Cardiac septum (tissue), 1 donor: Measurements from ENCODE around the gene ARHGAP18. TPM values are rescaled to one million over a fixed set of nuclear protein-coding genes. Genes with fewer than 3 reads are reported as not detected.

Experiments
- DNase-seq: peaks from one replicate; pipeline ENCODE4 v3.0.0-alpha.2; 2020; ENCODE audit warnings: low spot score
- intact Hi-C: fragments of 100-400 bp; cut with DNase I; formaldehyde crosslinking; loops from one replicate; pipeline ENCODE4 v1.14.0; 2022
- long read RNA-seq: library from polyadenylated mRNA; unstranded; transcript quantifications from one replicate; pipeline ENCODE4 v2.0.0, GENCODE V29; 2021
- total RNA-seq: library from RNA; stranded (reverse); fragmentation: NEBNext Ultra II Directional; extraction: Animal tissue kit (Norgen Biotek cat#: 25700); gene quantifications from one replicate; pipeline ENCODE4 v1.2.1, GENCODE V29; 2021
- donor health status: DM: no; HTN: no; CAD: no.

ARHGAP18 gene
- total RNA-seq = 3.5 TPM
- long read RNA-seq = 0 reads

- DNase-seq = peak; percentile 96
- intact Hi-C loops = no loop called here
Measured at GRCh38 chr6:129709769-129710449, at the start of gene ARHGAP18. ARHGAP18 (minus strand) TSS chr6:129710177; CDS start chr6:129710136, 41 bp downstream.

GRCh38 chr6:129755787-129756186 is 45.8 kb upstream of the ARHGAP18 start:
- intact Hi-C loops = no loop called here
- no peak for DNase-seq

- intact Hi-C loops = no loop called here
- no peak for DNase-seq
Measured at GRCh38 chr6:129754750-129755149, 44.8 kb upstream of the ARHGAP18 start.

- intact Hi-C loops = no loop called here
- no peak for DNase-seq
Measured at GRCh38 chr6:129753422-129753821, 43.4 kb upstream of the ARHGAP18 start.

GRCh38 chr6:129751384-129751783 is 41.4 kb upstream of the ARHGAP18 start:
- intact Hi-C loops = no loop called here
- no peak for DNase-seq

GRCh38 chr6:129750360-129750759 is 40.4 kb upstream of the ARHGAP18 start:
- intact Hi-C loops = no loop called here
- DNase-seq = no peak

GRCh38 chr6:129749749-129750120 is 39.8 kb upstream of the ARHGAP18 start:
- DNase-seq = no peak
- intact Hi-C loops = no loop called here

- no peak for DNase-seq
- intact Hi-C loops = no loop called here
Measured at GRCh38 chr6:129748901-129749748, 39.1 kb upstream of the ARHGAP18 start.

GRCh38 chr6:129748212-129748900 is 38.4 kb upstream of the ARHGAP18 start:
- no peak for DNase-seq
- intact Hi-C loops = no loop called here

- intact Hi-C loops = no loop called here
- DNase-seq = no peak
Measured at GRCh38 chr6:129747588-129748112, 37.7 kb upstream of the ARHGAP18 start.

GRCh38 chr6:129744880-129745237 is 34.9 kb upstream of the ARHGAP18 start:
- DNase-seq = no peak
- intact Hi-C loops = no loop called here

GRCh38 chr6:129744201-129744879 is 34.4 kb upstream of the ARHGAP18 start:
- intact Hi-C loops = no loop called here

GRCh38 chr6:129740013-129740412 is 30.0 kb upstream of the ARHGAP18 start:
- intact Hi-C loops = no loop called here
- no peak for DNase-seq

More at GRCh38 chr6:129744201-129744879, 34.4 kb upstream of the ARHGAP18 start:
- no peak for DNase-seq

- intact Hi-C loops = no loop called here
- DNase-seq = no peak
Measured at GRCh38 chr6:129736105-129736504, 26.1 kb upstream of the ARHGAP18 start.

- intact Hi-C loops = no loop called here
- no peak for DNase-seq
Measured at GRCh38 chr6:129733290-129733689, 23.3 kb upstream of the ARHGAP18 start.

- intact Hi-C loops = no loop called here
Measured at GRCh38 chr6:129732542-129732941, 22.6 kb upstream of the ARHGAP18 start.

GRCh38 chr6:129732034-129732433 is 22.1 kb upstream of the ARHGAP18 start:
- DNase-seq = no peak
- intact Hi-C loops = no loop called here

More at GRCh38 chr6:129732542-129732941, 22.6 kb upstream of the ARHGAP18 start:
- no peak for DNase-seq

- no peak for DNase-seq
- intact Hi-C loops = loop anchor here (2.0 kb wide), 1 partner anchor 133 kb away; no protein-coding TSS in a partner anchor
Measured at GRCh38 chr6:129731428-129731827, 21.5 kb upstream of the ARHGAP18 start.

- intact Hi-C loops = loop anchor here (2.0 kb wide), 1 partner anchor 132 kb away; no protein-coding TSS in a partner anchor
- DNase-seq = no peak
Measured at GRCh38 chr6:129730477-129731165, 20.6 kb upstream of the ARHGAP18 start.
